ENCODE results near the gene HCFC1R1.

DNA sequence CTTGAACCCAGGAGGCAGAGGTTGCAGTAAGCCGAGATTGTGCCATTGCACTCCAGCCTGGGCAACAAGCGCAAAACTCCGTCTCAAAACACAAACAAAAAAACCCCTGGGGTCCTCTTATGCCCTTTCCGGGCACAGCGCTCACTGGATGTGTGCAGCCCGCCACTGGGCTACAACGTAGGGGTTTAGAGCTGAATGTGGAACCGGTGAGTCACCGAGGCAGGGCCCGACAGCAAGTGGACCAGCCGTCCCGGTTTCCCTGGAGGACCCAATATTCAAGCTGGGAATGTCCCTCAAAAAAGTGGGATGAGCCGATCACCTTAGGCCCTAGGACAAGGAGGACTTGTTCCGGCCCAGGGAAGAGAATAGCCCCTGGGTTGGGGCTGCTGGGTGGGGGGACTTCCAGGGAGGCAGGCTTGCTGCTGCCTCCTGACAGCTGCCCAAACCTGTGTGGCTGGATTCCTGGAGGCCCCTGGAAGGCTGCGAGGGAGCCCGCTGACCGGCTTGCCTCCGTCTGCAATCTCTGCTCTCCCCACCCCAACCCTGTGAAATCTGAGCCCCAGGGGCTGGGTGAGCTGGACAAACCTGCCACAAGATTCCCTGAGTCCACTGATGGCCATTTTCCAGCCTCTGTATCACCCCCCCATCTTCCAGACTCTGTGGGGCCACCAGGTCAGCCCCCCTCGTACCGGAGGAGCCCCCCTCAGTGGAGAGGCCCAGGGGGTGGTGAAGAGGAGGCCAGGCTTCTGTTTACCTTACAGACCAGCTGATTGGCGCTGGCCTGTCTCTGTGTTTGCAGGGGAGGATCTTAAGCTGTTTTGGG is 14.0 kb downstream of the HCFC1R1 start:
- TF ChIP-seq POLR2AphosphoS5 (IDR thresholded peaks at IDR 0.05; ENCODE audit: low read depth, low read length) (no peak), TAF1 (IDR thresholded peaks at IDR 0.05; ENCODE audit: borderline replicate concordance, low read depth, low read length) (no peak)

All from GM12892 (cell line).